HepG2 (cell line): ENCODE results near the gene STX4. TPM values are rescaled to one million over a fixed set of nuclear protein-coding genes. Genes with fewer than 3 reads are reported as not detected.
A peak's percentile ranks its signal among the peaks of the same experiment; 100 is the strongest.

Source experiments
- CHD2 ChIP-seq: IDR thresholded peaks from 2 replicates; pipeline ENCODE4 v1.6.1; 2011; ENCODE audit warnings: low read depth, low read length, improper control_type of control experiment
- DBP ChIP-seq: sonication (generic); formaldehyde crosslinking; IDR thresholded peaks from 2 replicates; pipeline ENCODE4 v1.4.0; 2020; ENCODE audit warnings: missing genetic modification reagents; ENCODE audit errors: not compliant biosample characterization
- FOXC1 ChIP-seq: sonication (generic); formaldehyde crosslinking; IDR thresholded peaks from 2 replicates; pipeline ENCODE4 v1.8.0; 2022; ENCODE audit warnings: mild to moderate bottlenecking, missing genetic modification reagents, borderline replicate concordance
- GTF2F1 ChIP-seq: fragments of 150-350 bp; IDR thresholded peaks from 2 replicates; pipeline ENCODE4 v1.6.1; 2014; ENCODE audit warnings: low read length
- ISX ChIP-seq: sonication (generic); formaldehyde crosslinking; conservative IDR thresholded peaks from 2 replicates; pipeline ENCODE4 v1.5.0; 2020; ENCODE audit warnings: missing genetic modification reagents
- NFRKB ChIP-seq: fragments of 450-650 bp; IDR thresholded peaks from 2 replicates; pipeline ENCODE4 v1.6.1; 2017
- NKX3-1 ChIP-seq: sonication (generic); formaldehyde crosslinking; IDR thresholded peaks from 2 replicates; pipeline ENCODE4 v1.5.0; 2020; ENCODE audit warnings: missing genetic modification reagents
- NPAS2 ChIP-seq: sonication (generic); formaldehyde crosslinking; IDR thresholded peaks from 2 replicates; pipeline ENCODE4 v1.8.0; 2022; ENCODE audit warnings: mild to moderate bottlenecking, missing genetic modification reagents, borderline replicate concordance
- PITX1 ChIP-seq: sonication (generic); formaldehyde crosslinking; IDR thresholded peaks from 2 replicates; pipeline ENCODE4 v1.5.1; 2020; ENCODE audit warnings: mild to moderate bottlenecking, missing genetic modification reagents
- STAT6 ChIP-seq: sonication (generic); formaldehyde crosslinking; IDR thresholded peaks from 2 replicates; pipeline ENCODE4 v1.4.0; 2020; ENCODE audit warnings: missing genetic modification reagents, mild to moderate bottlenecking, borderline replicate concordance
- TERF1 ChIP-seq: sonication (generic); formaldehyde crosslinking; IDR thresholded peaks from 2 replicates; pipeline ENCODE4 v1.8.0; 2022; ENCODE audit warnings: mild to moderate bottlenecking, missing genetic modification reagents, moderate library complexity
- ZBTB25 ChIP-seq: IDR thresholded peaks from 2 replicates; pipeline ENCODE4 v1.6.1; 2018; ENCODE audit warnings: missing genetic modification reagents
- ZGPAT ChIP-seq: IDR thresholded peaks from 2 replicates; pipeline ENCODE4 v1.6.1; 2016; ENCODE audit warnings: mild to moderate bottlenecking
- ZMAT5 ChIP-seq: sonication (generic); formaldehyde crosslinking; IDR thresholded peaks from 2 replicates; pipeline ENCODE4 v1.5.0; 2020; ENCODE audit warnings: mild to moderate bottlenecking, low read depth, missing genetic modification reagents, borderline replicate concordance
- ZNF331 ChIP-seq: sonication (generic); formaldehyde crosslinking; IDR thresholded peaks from 2 replicates; pipeline ENCODE4 v1.4.0; 2020; ENCODE audit warnings: missing genetic modification reagents
- ZNF354B ChIP-seq: sonication (generic); formaldehyde crosslinking; IDR thresholded peaks from 2 replicates; pipeline ENCODE4 v1.8.0; 2022; ENCODE audit warnings: mild to moderate bottlenecking, missing genetic modification reagents
- ZNF709 ChIP-seq: sonication (generic); formaldehyde crosslinking; IDR thresholded peaks from 2 replicates; pipeline ENCODE4 v1.5.0; 2020; ENCODE audit warnings: mild to moderate bottlenecking, missing genetic modification reagents
- ZNF75D ChIP-seq: sonication (generic); formaldehyde crosslinking; IDR thresholded peaks from 2 replicates; pipeline ENCODE4 v1.8.1; 2023; ENCODE audit warnings: missing genetic modification reagents, mild to moderate bottlenecking, borderline replicate concordance
- polyA plus RNA-seq, 8 experiments: library from polyadenylated mRNA; depleted of rRNA in 3 of 8; stranded (reverse) in 7 of 8; unstranded in 1 of 8; fragments of >200 nt; fragmentation: Illumina TruSeq in 4 of 8; extraction: Trizol in 4 of 8; gene quantifications; 2 replicates each; pipeline versions ENCODE4 v1.2.1 to v1.2.3, GENCODE V29; 2011 to 2016; ENCODE audit warnings: low read depth in 4 of 8, missing spikeins in 1 of 8, mixed read lengths in 1 of 8; ENCODE audit not compliant: insufficient read depth in 1 of 8
- total RNA-seq, 5 experiments: library from RNA; depleted of rRNA; stranded (reverse); fragments of >200 nt; fragmentation: Illumina TruSeq; extraction: Trizol; gene quantifications; 2 replicates each; pipeline ENCODE4 v1.2.3, GENCODE V29; 2016; ENCODE audit warnings: low read depth in 1 of 5

STX4 gene
- total and polyA plus RNA-seq, 2 of the 13 experiments (the other 11 are each of a cell fraction or from before 2014, with no cell fraction given), result 29.2 to 34.6 TPM

GRCh38 chr16:31032736-31033708 is at the start of gene STX4 (continued):
- TF ChIP-seq STAT6, result peak; percentile 9; the same call in 1 of the 2 replicates
- no peak for TF ChIP-seq ZNF709 (CRISPR knock-in tag)
- TF ChIP-seq FOXC1, result peak; percentile 94
- TF ChIP-seq ZNF354B (CRISPR knock-in tag), result 0 out of 2 replicates have a peak, but pooled peaks have one; percentile 79
- peak; percentile 26 for TF ChIP-seq ZNF331
- peak; percentile 73; the same call in 1 of the 2 replicates for TF ChIP-seq TERF1 (CRISPR knock-in tag)
- peak; percentile 84 for TF ChIP-seq ZGPAT (CRISPR knock-in tag)
- peak; percentile 62; the same call in 1 of the 2 replicates for TF ChIP-seq PITX1
- TF ChIP-seq CHD2, result no peak
- peak; percentile 45; the same call in 1 of the 2 replicates for TF ChIP-seq ZBTB25 (CRISPR knock-in tag)
- no peak for TF ChIP-seq NFRKB
- no peak for TF ChIP-seq ZMAT5
- TF ChIP-seq ISX (CRISPR knock-in tag), result no peak
- no peak for TF ChIP-seq DBP (CRISPR knock-in tag)
- TF ChIP-seq ZNF75D (CRISPR knock-in tag), result no peak
- TF ChIP-seq NPAS2 (CRISPR knock-in tag), result no peak
- peak; percentile 78 for TF ChIP-seq NKX3-1 (CRISPR knock-in tag)
- TF ChIP-seq GTF2F1, result no peak
